Neutrophil (primary cell): ENCODE measurements around the gene PROCA1.

Experiments
- H3K27ac ChIP-seq: fragments of 200-600 bp; sonication (generic); 2 replicates; pipeline ENCODE4 v1.5.1; 2016; ENCODE audit warnings: mild to moderate bottlenecking, moderate library complexity
- H3K27me3 ChIP-seq: fragments of 200-600 bp; sonication (generic); 2 replicates; pipeline ENCODE4 v1.6.0; 2016; ENCODE audit warnings: mild to moderate bottlenecking
- H3K36me3 ChIP-seq: fragments of 200-600 bp; sonication (generic); 2 replicates; pipeline ENCODE4 v1.5.1; 2017
- H3K4me1 ChIP-seq, 2 experiments: fragments of 200-600 bp in 1 of 2; sonication (generic) in 1 of 2; 1 replicate in 1 of 2; 2 replicates in 1 of 2; pipeline versions ENCODE4 v1.5.1 to v1.6.1; 2013 to 2016; ENCODE audit warnings: low read depth in 1 of 2, low read length in 1 of 2, mild to moderate bottlenecking in 1 of 2, moderate library complexity in 1 of 2; ENCODE audit not compliant: control insufficient read depth in 1 of 2, insufficient read depth in 1 of 2
- H3K4me3 ChIP-seq, 2 experiments: fragments of 200-600 bp in 1 of 2; sonication (generic) in 1 of 2; 1 replicate in 1 of 2; 2 replicates in 1 of 2; pipeline ENCODE4 v1.5.1; 2013 to 2016; ENCODE audit warnings: low read depth in 1 of 2, low read length in 1 of 2, mild to moderate bottlenecking in 1 of 2, moderate library complexity in 1 of 2
- H3K9me3 ChIP-seq: fragments of 200-600 bp; sonication (generic); 2 replicates; pipeline ENCODE4 v1.5.1; 2016
- CTCF ChIP-seq: fragments of 200-600 bp; sonication (generic); IDR thresholded peaks from 2 replicates; pipeline ENCODE4 v1.5.1; 2016; ENCODE audit warnings: antibody characterized with exemption

PROCA1 gene, protein sequence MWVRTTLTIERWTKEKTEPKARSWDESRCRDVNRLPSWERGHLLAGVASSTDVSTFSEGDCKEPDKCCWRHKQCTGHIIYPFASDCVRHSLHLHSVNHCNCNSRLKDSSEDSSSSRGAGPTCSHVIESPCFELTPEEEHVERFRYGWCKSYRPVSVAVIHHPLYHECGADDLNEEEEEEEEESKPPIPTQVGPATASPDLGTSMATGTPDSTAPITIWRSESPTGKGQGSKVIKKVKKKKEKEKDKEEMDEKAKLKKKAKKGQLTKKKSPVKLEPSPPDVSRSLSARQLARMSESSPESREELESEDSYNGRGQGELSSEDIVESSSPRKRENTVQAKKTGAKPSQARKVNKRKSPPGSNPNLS

DNA sequence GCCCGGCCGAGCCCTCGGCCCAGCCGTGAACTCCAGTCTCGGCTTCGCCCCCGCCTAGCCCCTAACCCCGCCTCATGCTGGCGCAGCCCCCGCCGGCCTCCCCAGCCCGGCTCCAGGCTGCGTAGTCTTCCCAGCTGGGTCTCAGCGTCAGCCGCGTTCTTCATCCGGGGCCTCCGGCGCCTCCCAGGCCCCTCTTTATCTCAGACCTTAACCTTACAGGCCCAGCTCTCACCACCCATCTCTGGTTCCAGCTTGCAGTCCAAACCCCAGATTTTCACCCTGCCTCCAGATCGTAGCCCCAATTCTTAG lies at the start of gene PROCA1:
PROCA1 (minus strand) TSS at position 166 of the 309 bp plus-strand sequence. CDS start 228 bp downstream, outside the sequence.
- H3K4me1 ChIP-seq = peaks cover 17 to 20% of the 10 kb centered on the region in 2 experiments
- peak within 1 kb of the TSS; percentile 80 for H3K27ac ChIP-seq
- H3K36me3 ChIP-seq = no peaks in the 10 kb centered on the region
- peaks cover 10% of the 10 kb centered on the region for H3K27me3 ChIP-seq
- H3K9me3 ChIP-seq = no peaks in the 10 kb centered on the region
- H3K4me3 ChIP-seq = peak within 1 kb of the TSS; percentile 86 to 96
- TF ChIP-seq CTCF = no peak

DNA sequence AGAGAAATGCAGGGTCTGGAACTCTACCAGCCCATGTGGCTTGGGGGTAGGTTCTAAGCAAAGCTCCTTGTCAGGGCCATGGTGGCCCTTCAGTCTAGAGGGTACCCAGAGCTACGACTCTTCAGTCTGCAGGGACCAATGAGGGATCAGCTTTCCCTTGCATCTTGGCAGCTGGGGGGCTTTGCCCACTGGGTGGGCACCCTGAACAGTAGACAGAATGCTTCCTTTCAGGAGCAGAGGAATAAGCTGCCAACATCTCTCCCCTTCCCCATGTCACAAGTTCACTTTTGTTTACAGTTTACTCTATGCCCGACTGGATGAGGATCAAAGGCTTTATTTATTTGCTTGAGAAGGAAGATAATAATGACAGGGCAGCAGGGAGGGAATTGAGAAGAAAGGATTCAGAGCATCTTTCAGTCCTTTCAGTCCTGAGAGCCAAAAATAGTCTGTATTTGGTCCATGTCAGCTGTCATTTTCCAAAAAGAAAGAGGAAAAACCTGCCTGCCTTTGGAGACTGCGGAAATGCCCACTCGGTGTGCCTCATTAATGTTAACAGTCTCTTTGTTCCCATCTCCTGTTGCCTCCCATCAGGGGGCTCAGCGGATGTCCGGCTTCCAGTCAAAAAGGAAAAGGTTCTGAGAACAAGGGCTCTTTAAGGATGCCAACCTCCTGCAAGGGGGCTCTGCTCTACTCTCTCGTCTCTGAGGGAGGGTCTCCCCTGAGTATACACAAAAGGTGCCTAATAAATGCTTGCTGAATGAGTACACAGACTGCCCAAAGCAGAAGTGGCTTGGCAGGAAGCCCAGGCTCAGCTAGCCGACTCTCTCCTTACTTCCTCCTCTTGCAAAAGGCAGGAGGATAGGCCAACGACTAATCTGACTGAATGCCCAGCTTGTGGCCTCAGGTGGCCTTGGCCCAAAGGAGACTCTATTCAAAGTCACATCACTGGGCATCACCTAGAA lies 49.2 kb upstream of the PROCA1 start:
- Histone ChIP-seq H3K4me1 (peaks cover 18 to 25% of the 10 kb centered on the region in 2 experiments), H3K27ac (peak overlapping the region; percentile 73), H3K4me3 (no peak overlapping the region), H3K36me3 (peaks cover 24% of the 10 kb centered on the region), H3K9me3 (no peaks in the 10 kb centered on the region), H3K27me3 (no peaks in the 10 kb centered on the region)
- peak; percentile 12 for TF ChIP-seq CTCF

GRCh38 chr17:28759256-28759865 lies 47.7 kb upstream of the PROCA1 start:
- H3K9me3 ChIP-seq = no peaks in the 10 kb centered on the region
- H3K36me3 ChIP-seq = peaks cover 21% of the 10 kb centered on the region
- peaks cover 18 to 25% of the 10 kb centered on the region in 2 experiments for H3K4me1 ChIP-seq
- no peak for TF ChIP-seq CTCF
- H3K4me3 ChIP-seq = no peak overlapping the region
- no peaks in the 10 kb centered on the region for H3K27me3 ChIP-seq
- H3K27ac ChIP-seq = no peak overlapping the region

GRCh38 chr17:28758411-28759121 lies 46.9 kb upstream of the PROCA1 start:
- no peak for TF ChIP-seq CTCF
- H3K27me3 ChIP-seq = no peaks in the 10 kb centered on the region
- H3K36me3 ChIP-seq = peaks cover 21% of the 10 kb centered on the region

More at GRCh38 chr17:28758411-28759121, 46.9 kb upstream of the PROCA1 start:
- peaks cover 18 to 22% of the 10 kb centered on the region in 2 experiments for H3K4me1 ChIP-seq
- H3K27ac ChIP-seq = no peak overlapping the region
- H3K4me3 ChIP-seq = no peak overlapping the region
- no peaks in the 10 kb centered on the region for H3K9me3 ChIP-seq
